Breast epithelium (tissue), 3 donors: Measurements from ENCODE around the gene CNR1.

Experiments
- POLR2A ChIP-seq: fragments of 450-650 bp; IDR thresholded peaks from one replicate; pipeline ENCODE4 v1.6.1; 2016; ENCODE audit warnings: antibody characterized with exemption, mild to moderate bottlenecking, moderate library complexity
- POLR2AphosphoS5 ChIP-seq, 3 donors: sonication (generic); formaldehyde crosslinking; IDR thresholded peaks; one replicate each; pipeline ENCODE4 v1.6.1; 2017; ENCODE audit warnings: antibody characterized with exemption in 3 of 3
- TF ChIP-seq, protein P1 (sequence below), 3 donors: fragments of 450-650 bp; IDR thresholded peaks; one replicate each; pipeline ENCODE4 v1.5.1; 2016 to 2017; ENCODE audit warnings: antibody characterized with exemption in 3 of 3, mild to moderate bottlenecking in 3 of 3, moderate library complexity in 3 of 3

GRCh38 chr6:88107241-88107640, 58.9 kb downstream of the CNR1 start:
- TF ChIP-seq POLR2A (no peak), POLR2AphosphoS5 (IDR thresholded peaks at IDR 0.05) (no peak)
- TF ChIP-seq, protein P1, sequence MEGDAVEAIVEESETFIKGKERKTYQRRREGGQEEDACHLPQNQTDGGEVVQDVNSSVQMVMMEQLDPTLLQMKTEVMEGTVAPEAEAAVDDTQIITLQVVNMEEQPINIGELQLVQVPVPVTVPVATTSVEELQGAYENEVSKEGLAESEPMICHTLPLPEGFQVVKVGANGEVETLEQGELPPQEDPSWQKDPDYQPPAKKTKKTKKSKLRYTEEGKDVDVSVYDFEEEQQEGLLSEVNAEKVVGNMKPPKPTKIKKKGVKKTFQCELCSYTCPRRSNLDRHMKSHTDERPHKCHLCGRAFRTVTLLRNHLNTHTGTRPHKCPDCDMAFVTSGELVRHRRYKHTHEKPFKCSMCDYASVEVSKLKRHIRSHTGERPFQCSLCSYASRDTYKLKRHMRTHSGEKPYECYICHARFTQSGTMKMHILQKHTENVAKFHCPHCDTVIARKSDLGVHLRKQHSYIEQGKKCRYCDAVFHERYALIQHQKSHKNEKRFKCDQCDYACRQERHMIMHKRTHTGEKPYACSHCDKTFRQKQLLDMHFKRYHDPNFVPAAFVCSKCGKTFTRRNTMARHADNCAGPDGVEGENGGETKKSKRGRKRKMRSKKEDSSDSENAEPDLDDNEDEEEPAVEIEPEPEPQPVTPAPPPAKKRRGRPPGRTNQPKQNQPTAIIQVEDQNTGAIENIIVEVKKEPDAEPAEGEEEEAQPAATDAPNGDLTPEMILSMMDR (IDR thresholded peaks at IDR 0.05), result no peak
